Stimulated activated CD4-positive, alpha-beta T cell treated with anti-CD3 and anti-CD28 coated beads, Interleukin-12 subunit alpha, Interleukin-12 subunit beta, amount 100 ng/mL, for 24 hours (primary cell): ENCODE results near the gene DNAJB5.
"Not testable (repeated sequence)": the region's sequence is repeated elsewhere in the genome, so short reads cannot be mapped to it uniquely, and the experiment has no call there.

ENCODE experiments used
- DNase-seq, 2 experiments: peaks; one replicate each; pipeline ENCODE4 v3.0.0-alpha.2; 2020; ENCODE audit warnings: low read depth in 2 of 2

The DNAJB5 gene

DNA sequence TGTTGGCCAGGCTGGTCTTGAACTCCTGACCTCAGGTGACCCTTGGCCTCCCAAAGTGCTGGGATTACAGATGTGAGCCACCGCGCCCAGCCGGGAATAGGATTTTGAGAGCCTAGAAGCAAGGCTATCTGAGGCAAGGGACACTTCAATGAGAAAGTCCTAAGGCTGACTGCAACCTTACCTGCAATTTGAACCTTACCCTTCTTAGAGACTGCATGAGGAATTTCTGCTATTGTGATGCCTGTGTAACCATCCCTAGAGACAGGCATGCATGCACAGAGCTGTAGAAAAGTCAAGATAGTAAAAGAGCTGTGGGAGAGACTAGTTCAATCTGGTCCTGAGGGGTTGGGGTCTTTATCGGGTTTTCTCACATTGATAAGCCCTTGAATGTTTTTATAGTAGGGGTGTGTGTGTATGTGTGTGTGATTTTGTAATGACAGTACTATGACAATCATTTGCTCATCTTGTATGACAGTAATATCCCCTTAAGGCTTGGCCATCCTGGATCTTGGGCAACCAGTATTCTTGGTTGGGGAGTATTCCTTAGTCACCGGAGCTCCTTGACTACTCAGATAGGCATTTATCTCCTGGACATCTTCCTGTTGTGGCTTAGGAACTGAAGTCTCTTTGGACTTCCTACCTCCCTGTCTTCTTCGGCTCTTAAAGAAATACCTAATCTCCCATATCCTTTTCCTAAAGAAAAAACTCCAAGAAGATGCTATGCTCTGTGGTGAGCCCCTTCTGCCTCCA is 11.2 kb downstream of the DNAJB5 start:
- no peak for DNase-seq

- no peak for DNase-seq
These were observed 11.7 kb downstream of the DNAJB5 start for GRCh38 chr9:35001285-35001677.

- no peak for DNase-seq
These were observed 12.4 kb downstream of the DNAJB5 start for GRCh38 chr9:35001803-35002502.

DNA sequence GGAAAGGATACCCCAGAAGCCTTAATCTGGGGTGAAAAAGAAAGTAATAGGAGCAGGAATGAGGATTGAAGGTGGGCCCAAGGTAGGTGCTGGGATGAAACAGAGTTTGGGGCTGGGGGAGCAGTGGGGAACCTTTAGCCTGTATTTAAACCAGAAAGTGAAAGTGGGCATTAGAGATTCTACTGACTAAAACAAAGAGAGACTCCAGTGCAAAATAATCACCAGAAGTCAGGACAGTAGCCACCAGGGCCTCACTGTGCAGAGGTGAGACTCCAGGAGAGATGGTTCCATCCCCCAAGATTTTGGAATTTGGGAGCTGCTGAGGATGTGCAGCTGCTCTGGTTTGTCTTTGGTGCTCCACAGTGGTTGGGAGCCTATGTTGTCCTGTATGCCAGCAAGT is 13.1 kb downstream of the DNAJB5 start:
- no peak for DNase-seq

- DNase-seq: not testable (repeated sequence)
These were observed 14.8 kb downstream of the DNAJB5 start for GRCh38 chr9:35004299-35004698.

DNA sequence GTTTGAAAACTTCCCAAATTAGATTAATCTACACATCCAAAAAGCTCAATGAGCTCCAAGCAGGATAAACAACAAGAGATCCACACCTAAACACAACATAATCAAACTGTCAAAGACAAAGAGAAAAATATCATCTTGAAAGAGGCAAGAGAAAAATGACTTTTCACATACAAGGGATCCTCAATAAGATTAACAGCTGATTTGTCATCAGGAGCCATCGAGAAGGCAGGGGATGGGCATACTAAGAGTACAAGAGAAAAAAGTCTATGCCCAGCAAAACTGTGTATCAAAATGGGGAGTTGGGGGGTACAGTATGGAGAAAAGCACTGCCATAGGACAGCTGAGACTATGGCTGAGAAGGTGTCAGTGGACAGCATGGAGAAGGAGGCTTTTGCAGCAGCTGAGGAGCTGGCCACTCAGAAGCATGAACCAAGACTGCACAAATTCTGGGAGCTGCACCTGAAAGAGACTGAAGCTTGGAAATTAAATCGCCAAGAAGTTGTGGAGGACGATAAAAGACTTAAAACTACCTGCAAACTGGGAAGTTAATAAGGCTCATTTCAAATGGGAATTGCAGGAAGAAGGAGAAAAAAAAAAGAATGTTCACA is 20.9 kb downstream of the DNAJB5 start:
- no peak for DNase-seq

- DNase-seq: no peak
These were observed 25.0 kb downstream of the DNAJB5 start for GRCh38 chr9:35014517-35014916.

GRCh38 chr9:35023443-35023842 is 33.9 kb downstream of the DNAJB5 start:
- not testable (repeated sequence) for DNase-seq

DNA sequence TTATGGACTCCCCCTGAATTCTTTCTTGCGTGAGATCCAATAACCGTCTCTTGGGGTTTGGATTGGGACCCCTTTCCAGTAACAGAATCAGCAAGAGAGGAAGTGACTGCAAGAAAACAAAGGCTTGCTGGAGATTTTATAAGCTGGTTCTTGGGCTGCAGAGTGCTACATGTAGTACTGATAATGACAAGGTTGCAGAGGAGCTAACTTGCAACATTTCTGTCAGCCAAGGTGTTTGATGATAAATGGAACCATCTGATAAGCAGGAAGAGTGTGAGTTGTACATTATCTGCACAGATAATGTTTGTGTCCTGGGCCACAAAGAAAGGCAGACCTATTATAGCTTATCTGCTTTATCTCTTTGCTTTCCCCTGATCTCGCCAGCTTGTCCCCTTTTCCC is 37.1 kb downstream of the DNAJB5 start:
- DNase-seq: no peak

- DNase-seq: no peak
These were observed 37.8 kb downstream of the DNAJB5 start for GRCh38 chr9:35027374-35027773.

GRCh38 chr9:35027860-35028259 is 38.3 kb downstream of the DNAJB5 start:
- no peak for DNase-seq

- DNase-seq: no peak
These were observed 38.8 kb downstream of the DNAJB5 start for GRCh38 chr9:35028341-35028740.

GRCh38 chr9:35029241-35029640 is 39.7 kb downstream of the DNAJB5 start:
- no peak for DNase-seq

DNA sequence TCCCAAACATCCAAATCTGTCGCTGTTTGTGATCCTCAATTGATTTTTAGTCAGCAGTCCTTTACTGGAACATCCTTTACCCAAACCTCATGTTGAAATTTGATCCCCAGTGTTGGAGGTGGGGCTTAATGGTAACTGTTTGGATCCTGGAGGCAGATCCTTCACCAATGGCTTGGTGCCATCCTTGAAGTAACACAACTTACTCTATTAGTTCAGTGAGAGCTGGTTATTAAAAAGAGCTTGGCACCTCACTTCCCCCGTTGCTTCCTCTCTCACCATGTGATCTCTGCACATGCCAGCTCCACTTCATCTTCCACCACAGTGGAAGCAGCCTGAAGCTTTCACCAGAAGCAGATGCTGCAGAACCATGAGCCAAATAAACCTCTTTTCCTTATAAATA is 40.3 kb downstream of the DNAJB5 start:
- DNase-seq: no peak

DNA sequence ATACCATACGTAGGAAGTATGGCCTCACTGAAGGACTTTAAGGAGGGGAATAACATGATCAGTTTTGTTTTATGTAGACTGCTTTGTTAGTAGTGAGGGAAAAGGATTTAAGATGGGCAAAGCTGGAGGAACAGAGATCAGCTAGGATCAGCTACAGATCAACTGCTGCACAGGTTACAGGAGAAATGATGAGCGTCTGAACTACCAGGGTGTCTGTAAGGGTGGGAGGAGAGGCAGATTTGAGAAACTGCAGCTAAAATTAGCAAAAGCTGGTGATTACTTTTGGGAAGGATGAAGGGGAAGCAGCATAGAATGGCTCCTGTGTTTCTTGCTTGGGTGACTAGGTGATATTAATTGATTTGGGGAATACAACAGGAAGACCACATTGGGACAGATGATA is 43.6 kb downstream of the DNAJB5 start:
- no peak for DNase-seq

GRCh38 chr9:35035851-35036701 is 46.5 kb downstream of the DNAJB5 start:
- peak; percentile 11 to 39 for DNase-seq

DNA sequence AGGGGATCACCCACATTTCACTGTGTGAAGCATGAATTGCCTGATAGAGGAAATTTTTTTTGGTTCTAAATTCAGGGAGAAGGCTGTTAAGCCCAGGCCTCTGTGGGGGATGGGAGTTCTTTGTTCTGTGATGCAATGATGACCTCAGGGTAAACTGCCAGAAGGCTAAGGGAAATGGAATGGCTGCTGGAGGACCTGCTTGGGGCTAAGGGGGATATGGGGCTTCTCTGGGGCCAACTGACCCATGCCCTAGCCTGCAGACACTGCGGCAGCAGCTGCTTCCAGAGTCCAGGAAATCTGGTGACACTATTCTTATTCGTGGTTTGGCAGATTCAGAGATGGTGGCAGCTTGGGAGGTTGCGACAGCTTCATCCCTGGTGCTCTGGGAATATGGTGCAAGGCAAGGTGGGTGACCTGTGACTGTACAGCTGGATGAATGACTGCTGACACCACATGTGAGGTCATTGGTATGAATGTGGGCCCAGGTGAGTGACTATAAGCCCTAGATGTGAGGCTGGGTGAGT is 52.6 kb downstream of the DNAJB5 start:
- DNase-seq: no peak

GRCh38 chr9:35042891-35043545 is 53.5 kb downstream of the DNAJB5 start:
- no peak for DNase-seq

GRCh38 chr9:35044071-35044470 is 54.5 kb downstream of the DNAJB5 start:
- no peak for DNase-seq
